Measurements from ENCODE around the gene FAM107A.

DNA sequence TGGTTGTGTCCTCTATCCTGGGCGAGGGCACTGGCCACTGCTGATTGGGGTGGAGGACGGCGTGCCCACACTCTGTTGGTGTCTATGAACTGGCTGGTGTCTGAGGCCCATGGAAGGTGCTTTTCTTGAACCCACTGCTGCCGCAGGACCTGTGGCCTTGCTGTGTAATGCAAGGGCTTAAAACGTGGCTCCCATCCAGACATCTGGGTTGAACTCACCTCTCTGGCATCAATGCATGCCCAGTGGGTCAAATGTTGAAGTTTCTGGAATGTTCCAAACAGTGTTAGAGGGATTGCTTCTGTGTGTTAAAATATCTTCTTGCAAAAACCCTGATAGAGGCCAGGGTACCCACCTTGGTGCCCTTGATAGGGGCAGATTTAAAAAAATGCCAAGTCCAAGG lies 46.8 kb upstream of the FAM107A start:
- TF ChIP-seq RFX5 (IDR thresholded peaks at IDR 0.05; ENCODE audit: low read depth, low read length): no peak
- TF ChIP-seq, protein P1, sequence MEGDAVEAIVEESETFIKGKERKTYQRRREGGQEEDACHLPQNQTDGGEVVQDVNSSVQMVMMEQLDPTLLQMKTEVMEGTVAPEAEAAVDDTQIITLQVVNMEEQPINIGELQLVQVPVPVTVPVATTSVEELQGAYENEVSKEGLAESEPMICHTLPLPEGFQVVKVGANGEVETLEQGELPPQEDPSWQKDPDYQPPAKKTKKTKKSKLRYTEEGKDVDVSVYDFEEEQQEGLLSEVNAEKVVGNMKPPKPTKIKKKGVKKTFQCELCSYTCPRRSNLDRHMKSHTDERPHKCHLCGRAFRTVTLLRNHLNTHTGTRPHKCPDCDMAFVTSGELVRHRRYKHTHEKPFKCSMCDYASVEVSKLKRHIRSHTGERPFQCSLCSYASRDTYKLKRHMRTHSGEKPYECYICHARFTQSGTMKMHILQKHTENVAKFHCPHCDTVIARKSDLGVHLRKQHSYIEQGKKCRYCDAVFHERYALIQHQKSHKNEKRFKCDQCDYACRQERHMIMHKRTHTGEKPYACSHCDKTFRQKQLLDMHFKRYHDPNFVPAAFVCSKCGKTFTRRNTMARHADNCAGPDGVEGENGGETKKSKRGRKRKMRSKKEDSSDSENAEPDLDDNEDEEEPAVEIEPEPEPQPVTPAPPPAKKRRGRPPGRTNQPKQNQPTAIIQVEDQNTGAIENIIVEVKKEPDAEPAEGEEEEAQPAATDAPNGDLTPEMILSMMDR (conservative IDR thresholded peaks at IDR 0.05; ENCODE audit: low read depth, low read length): no peak
- TF ChIP-seq MAZ (IDR thresholded peaks at IDR 0.05; ENCODE audit: borderline replicate concordance, low read depth, low read length): no peak
- no peak for TF ChIP-seq POLR2A (IDR thresholded peaks at IDR 0.05; ENCODE audit: low read depth, low read length)
- TF ChIP-seq SMC3 (IDR thresholded peaks at IDR 0.05; ENCODE audit: low read depth, low read length): no peak
- TF ChIP-seq, protein P2, sequence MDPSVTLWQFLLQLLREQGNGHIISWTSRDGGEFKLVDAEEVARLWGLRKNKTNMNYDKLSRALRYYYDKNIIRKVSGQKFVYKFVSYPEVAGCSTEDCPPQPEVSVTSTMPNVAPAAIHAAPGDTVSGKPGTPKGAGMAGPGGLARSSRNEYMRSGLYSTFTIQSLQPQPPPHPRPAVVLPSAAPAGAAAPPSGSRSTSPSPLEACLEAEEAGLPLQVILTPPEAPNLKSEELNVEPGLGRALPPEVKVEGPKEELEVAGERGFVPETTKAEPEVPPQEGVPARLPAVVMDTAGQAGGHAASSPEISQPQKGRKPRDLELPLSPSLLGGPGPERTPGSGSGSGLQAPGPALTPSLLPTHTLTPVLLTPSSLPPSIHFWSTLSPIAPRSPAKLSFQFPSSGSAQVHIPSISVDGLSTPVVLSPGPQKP (IDR thresholded peaks at IDR 0.05; ENCODE audit: borderline replicate concordance, low read depth, low read length): no peak
- TF ChIP-seq, protein P3, sequence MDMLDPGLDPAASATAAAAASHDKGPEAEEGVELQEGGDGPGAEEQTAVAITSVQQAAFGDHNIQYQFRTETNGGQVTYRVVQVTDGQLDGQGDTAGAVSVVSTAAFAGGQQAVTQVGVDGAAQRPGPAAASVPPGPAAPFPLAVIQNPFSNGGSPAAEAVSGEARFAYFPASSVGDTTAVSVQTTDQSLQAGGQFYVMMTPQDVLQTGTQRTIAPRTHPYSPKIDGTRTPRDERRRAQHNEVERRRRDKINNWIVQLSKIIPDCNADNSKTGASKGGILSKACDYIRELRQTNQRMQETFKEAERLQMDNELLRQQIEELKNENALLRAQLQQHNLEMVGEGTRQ (IDR thresholded peaks at IDR 0.05; ENCODE audit: low read depth, low read length): no peak
- no peak for TF ChIP-seq BHLHE40 (IDR thresholded peaks at IDR 0.05; ENCODE audit: low read depth, low read length)
- no peak for TF ChIP-seq CEBPB (IDR thresholded peaks at IDR 0.05; ENCODE audit: low read depth, low read length)
- TF ChIP-seq NFE2L2 (IDR thresholded peaks at IDR 0.05; ENCODE audit: low read depth, low read length): no peak
- no peak for TF ChIP-seq FOS (IDR thresholded peaks at IDR 0.05; ENCODE audit: low read depth, low read length)
- no peak for TF ChIP-seq RCOR1 (IDR thresholded peaks at IDR 0.05; ENCODE audit: insufficient replicate concordance, low read length)
- no peak for TF ChIP-seq RAD21 (IDR thresholded peaks at IDR 0.05; ENCODE audit: low read length)

All from IMR-90 (cell line).